SU-DHL-6 (cell line): ENCODE measurements around the gene HRAS.
"Not testable (repeated sequence)": the region's sequence is repeated elsewhere in the genome, so short reads cannot be mapped to it uniquely, and the experiment has no call there.

Experiments
- H2AFZ ChIP-seq: fragments of 200-600 bp; sonication (generic); 2 replicates; pipeline ENCODE4 v1.6.1; 2014; ENCODE audit warnings: low read depth, mild to moderate bottlenecking, moderate library complexity, mixed read lengths, antibody characterized with exemption, low read length; ENCODE audit not compliant: severe bottlenecking
- H3F3A ChIP-seq: fragments of 200-600 bp; shearing (Covaris generic); 2 replicates; pipeline ENCODE4 v1.6.0; 2016; ENCODE audit warnings: antibody characterized with exemption, mild to moderate bottlenecking; ENCODE audit not compliant: insufficient read depth
- H3K27ac ChIP-seq: fragments of 200-600 bp; sonication (generic); 2 replicates; pipeline ENCODE4 v1.5.1; 2016; ENCODE audit warnings: low read depth, mild to moderate bottlenecking, low read length, moderate library complexity, mixed read lengths
- H3K27me3 ChIP-seq: fragments of 200-600 bp; sonication (generic), shearing (Covaris generic); 2 replicates; pipeline ENCODE4 v1.6.0; 2014; ENCODE audit warnings: mild to moderate bottlenecking, low read length
- H3K36me3 ChIP-seq: fragments of 200-600 bp; sonication (generic); 2 replicates; pipeline ENCODE4 v1.6.1; 2014; ENCODE audit warnings: mild to moderate bottlenecking, low read length, mixed read lengths
- H3K4me2 ChIP-seq: fragments of 300-600, 200-600 bp; shearing (Covaris generic), sonication (generic); 2 replicates; pipeline ENCODE4 v1.6.0; 2014; ENCODE audit warnings: low read length, low read depth, mild to moderate bottlenecking; ENCODE audit not compliant: poor library complexity, severe bottlenecking
- H3K4me3 ChIP-seq: fragments of 200-600 bp; sonication (generic); 2 replicates; pipeline ENCODE4 v1.5.1; 2014; ENCODE audit warnings: antibody characterized with exemption, low read length, mild to moderate bottlenecking, mixed read lengths; ENCODE audit not compliant: insufficient read depth, poor library complexity, severe bottlenecking
- H3K79me2 ChIP-seq: fragments of 200-600 bp; sonication (generic); 2 replicates; pipeline ENCODE4 v1.6.1; 2014; ENCODE audit warnings: mild to moderate bottlenecking, low read length, moderate library complexity; ENCODE audit not compliant: insufficient read depth
- H3K9ac ChIP-seq: fragments of 200-600 bp; sonication (generic); 2 replicates; pipeline ENCODE4 v1.7.0; 2014; ENCODE audit warnings: mild to moderate bottlenecking, low read length
- H3K9me2 ChIP-seq: fragments of 200-600 bp; sonication (generic); replicated peaks from 2 replicates; pipeline ENCODE4 v1.6.1; 2014; ENCODE audit warnings: low read length; ENCODE audit not compliant: insufficient read depth
- H3K9me3 ChIP-seq: fragments of 200-600 bp; sonication (generic); 2 replicates; pipeline ENCODE4 v1.6.1; 2014; ENCODE audit warnings: low read length, mixed read lengths; ENCODE audit not compliant: insufficient read depth
- H4K20me1 ChIP-seq: fragments of 200-600 bp; sonication (generic); 2 replicates; pipeline ENCODE4 v1.6.1; 2014; ENCODE audit warnings: low read depth, mild to moderate bottlenecking, antibody characterized with exemption, low read length, moderate library complexity, mixed read lengths
- CTCF ChIP-seq: fragments of 200-600 bp; sonication (generic); IDR thresholded peaks from one replicate; pipeline ENCODE4 v1.5.1; 2017; ENCODE audit warnings: antibody characterized with exemption, mild to moderate bottlenecking, low read length, moderate library complexity; ENCODE audit not compliant: insufficient read depth, poor library complexity, severe bottlenecking
- EZH2phosphoT487 ChIP-seq: fragments of 200-600 bp; sonication (generic), shearing (Covaris generic); conservative IDR thresholded peaks from 2 replicates; pipeline ENCODE4 v1.6.1; 2018; ENCODE audit warnings: mild to moderate bottlenecking, antibody characterized with exemption, low read length, moderate library complexity, mixed read lengths

The HRAS gene

GRCh38 chr11:574632-575312, 39.4 kb upstream of the HRAS start:
- peaks cover 21% of the 10 kb centered on the region; the same call in 1 of the 2 replicates for H4K20me1 ChIP-seq
- H3K9me3 ChIP-seq: no peaks in the 10 kb centered on the region
- H3K9ac ChIP-seq: no peak overlapping the region
- H3K36me3 ChIP-seq: no peaks in the 10 kb centered on the region
- H3K9me2 ChIP-seq: no peaks in the 10 kb centered on the region
- no peaks in the 10 kb centered on the region for H3K27me3 ChIP-seq
- H2AFZ ChIP-seq: no peak overlapping the region
- TF ChIP-seq EZH2phosphoT487 (no peak), CTCF (no peak)
- H3K4me2 ChIP-seq: no peak overlapping the region
- H3K79me2 ChIP-seq: peaks cover 31% of the 10 kb centered on the region
- no peak overlapping the region for H3K27ac ChIP-seq
- no peak overlapping the region for H3K4me3 ChIP-seq
- 0 out of 2 replicates have a peak, but pooled peaks cover 3% of the 10 kb centered on the region for H3F3A ChIP-seq

GRCh38 chr11:574031-574570, 38.7 kb upstream of the HRAS start:
- H3K9me3 ChIP-seq, H2AFZ ChIP-seq, H3K27me3 ChIP-seq, H3K4me3 ChIP-seq, H3F3A ChIP-seq, H3K9me2 ChIP-seq, H3K27ac ChIP-seq, H3K9ac ChIP-seq, H3K4me2 ChIP-seq, H3K36me3 ChIP-seq: not testable (repeated sequence)
- H3K79me2 ChIP-seq: peaks cover 24% of the 10 kb centered on the region
- H4K20me1 ChIP-seq: peaks cover 15% of the 10 kb centered on the region; the same call in 1 of the 2 replicates

- Histone ChIP-seq H3K4me2 (no peak overlapping the region), H3F3A (0 out of 2 replicates have a peak, but pooled peaks cover 3% of the 10 kb centered on the region)
These were observed 37.9 kb upstream of the HRAS start for GRCh38 chr11:573146-573759.

More at GRCh38 chr11:573146-573759, 37.9 kb upstream of the HRAS start:
- Histone ChIP-seq H3K4me3 (no peak overlapping the region), H2AFZ (no peak overlapping the region), H4K20me1 (peaks cover 12% of the 10 kb centered on the region; the same call in 1 of the 2 replicates), H3K9me3 (no peaks in the 10 kb centered on the region), H3K27me3 (no peaks in the 10 kb centered on the region), H3K27ac (no peak overlapping the region), H3K36me3 (no peaks in the 10 kb centered on the region), H3K9me2 (no peaks in the 10 kb centered on the region), H3K79me2 (peaks cover 16% of the 10 kb centered on the region), H3K9ac (no peak overlapping the region)
- TF ChIP-seq EZH2phosphoT487 (no peak), CTCF (no peak)
